CD4-positive, alpha-beta memory T cell (primary cell): ENCODE data around the gene RBM38. TPM values are rescaled to one million over a fixed set of nuclear protein-coding genes. Genes with fewer than 3 reads are reported as not detected.
A peak's percentile ranks its signal among the peaks of the same experiment; 100 is the strongest.
"Not testable (repeated sequence)": the region's sequence is repeated elsewhere in the genome, so short reads cannot be mapped to it uniquely, and the experiment has no call there.

Experiments
- CTCF ChIA-PET: fragments of 350-600 bp; sonication (Branson Sonifier 250); formaldehyde crosslinking; loops from one replicate; lab custom pipeline; 2021; ENCODE audit warnings: inconsistent platforms; ENCODE audit not compliant: partially characterized antibody; lab: Charles Lee
- POLR2A ChIA-PET: fragments of 350-600 bp; sonication (Branson Sonifier 250); formaldehyde crosslinking; loops from one replicate; lab custom pipeline; 2021; ENCODE audit not compliant: partially characterized antibody; lab: Charles Lee
- DNase-seq, 5 donors: peaks; one replicate each; pipeline versions ENCODE4 v3.0.0 to v3.0.0-alpha.2; 2020 to 2022; ENCODE audit warnings: mixed read lengths in 1 of 5
- H3K27ac ChIP-seq: one replicate; pipeline ENCODE4 v1.7.0; 2013; ENCODE audit warnings: low read depth, low read length
- H3K27me3 ChIP-seq: 2 replicates; pipeline ENCODE4 v1.7.0; 2013; ENCODE audit warnings: mild to moderate bottlenecking, low read length, moderate library complexity; ENCODE audit not compliant: insufficient read depth
- H3K36me3 ChIP-seq: 2 replicates; pipeline ENCODE4 v1.7.0; 2013; ENCODE audit warnings: mild to moderate bottlenecking, low read length, moderate library complexity; ENCODE audit not compliant: insufficient read depth
- H3K4me1 ChIP-seq: 2 replicates; pipeline ENCODE4 v1.7.0; 2013; ENCODE audit warnings: mild to moderate bottlenecking, low read length, moderate library complexity; ENCODE audit not compliant: insufficient read depth
- H3K4me3 ChIP-seq, 2 donors: one replicate each; pipeline ENCODE4 v1.7.0; 2013; ENCODE audit warnings: low read length in 2 of 2, mild to moderate bottlenecking in 1 of 2
- H3K9me3 ChIP-seq, 2 donors: one replicate each; pipeline ENCODE4 v1.7.0; 2013; ENCODE audit warnings: low read length in 2 of 2, control low read depth in 1 of 2; ENCODE audit not compliant: control insufficient read depth in 1 of 2
- H3K27ac Mint-ChIP-seq, 7 donors: one replicate each; pipeline ENCODE4 v1.8.0; 2020 to 2021; ENCODE audit warnings: mixed read lengths in 7 of 7, mild to moderate bottlenecking in 6 of 7, inconsistent platforms in 3 of 7, moderate library complexity in 3 of 7
- H3K27me3 Mint-ChIP-seq, 2 donors: one replicate each; pipeline ENCODE4 v1.8.0; 2020 to 2021; ENCODE audit warnings: mixed read lengths in 2 of 2
- H3K36me3 Mint-ChIP-seq, 2 donors: one replicate each; pipeline ENCODE4 v1.8.0; 2020 to 2021; ENCODE audit warnings: mixed read lengths in 2 of 2, inconsistent platforms in 1 of 2, mild to moderate bottlenecking in 1 of 2
- H3K4me1 Mint-ChIP-seq, 4 donors: one replicate each; pipeline ENCODE4 v1.8.0; 2020 to 2021; ENCODE audit warnings: mixed read lengths in 4 of 4, mild to moderate bottlenecking in 1 of 4
- H3K4me3 Mint-ChIP-seq, 8 donors: one replicate each; pipeline ENCODE4 v1.8.0; 2020 to 2021; ENCODE audit warnings: mixed read lengths in 8 of 8, mild to moderate bottlenecking in 7 of 8, moderate library complexity in 6 of 8, inconsistent platforms in 3 of 8
- H3K9me3 Mint-ChIP-seq, 8 donors: one replicate each; pipeline ENCODE4 v1.8.0; 2020 to 2021; ENCODE audit warnings: mixed read lengths in 8 of 8, mild to moderate bottlenecking in 5 of 8, inconsistent platforms in 3 of 8, moderate library complexity in 1 of 8
- intact Hi-C: fragments of 100-400 bp; cut with micrococcal nuclease; formaldehyde crosslinking; loops from one replicate; pipeline ENCODE4 v1.15.1; 2023
- polyA plus RNA-seq, 2 donors: library from polyadenylated mRNA; unstranded; fragments of 300-500 nt; fragmentation: Illumina TruSeq; gene quantifications; one replicate each; pipeline ENCODE4 v1.2.3, GENCODE V29; 2021
- total RNA-seq, 2 experiments: library from RNA; stranded (reverse); gene quantifications; one replicate each; pipeline ENCODE4 v1.2.3, GENCODE V29; 2021

Gene RBM38
- total and polyA plus RNA-seq, 4 experiments from 2014 or later, result 33.1 to 97.8 (median 77.8) TPM

DNA sequence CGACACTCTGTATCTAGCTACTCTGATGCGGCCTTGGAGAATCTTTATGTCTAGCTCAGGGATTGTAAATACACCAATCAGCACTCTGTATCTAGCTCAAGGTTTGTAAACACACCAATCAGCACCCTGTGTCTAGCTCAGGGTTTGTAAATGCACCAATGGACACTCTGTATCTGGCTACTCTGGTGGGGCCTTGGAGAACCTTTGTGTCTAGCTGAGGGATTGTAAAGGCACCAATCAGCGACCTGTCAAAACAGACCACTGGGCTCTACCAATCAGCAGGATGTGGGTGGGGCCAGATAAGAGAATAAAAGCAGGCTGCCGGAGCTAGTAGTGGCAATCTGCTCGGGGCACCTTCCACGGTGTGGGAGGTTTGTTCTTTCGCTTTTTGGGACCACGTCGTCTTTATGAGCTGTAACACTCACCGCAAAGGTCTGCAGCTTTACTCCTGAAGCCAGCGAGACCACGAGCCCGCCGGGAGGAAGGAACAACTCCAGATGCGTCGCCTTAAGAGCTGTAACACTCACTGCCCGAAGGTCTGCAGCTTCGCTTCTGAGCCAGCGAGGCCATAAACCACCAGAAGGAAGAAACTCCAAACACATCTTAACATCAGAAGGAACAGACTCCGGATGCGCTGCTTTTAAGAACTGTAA is 42.1 kb upstream of the RBM38 start:
- H3K36me3 ChIP-seq, H3K27me3 Mint-ChIP-seq, H3K4me3 ChIP-seq, H3K9me3 Mint-ChIP-seq, intact Hi-C loops, H3K9me3 ChIP-seq, H3K27me3 ChIP-seq, DNase-seq, H3K27ac ChIP-seq: not testable (repeated sequence)
- peak overlapping the region in 5 of 7 donors; percentile 30 to 87 (median 70) for H3K27ac Mint-ChIP-seq
- POLR2A ChIA-PET, result interaction anchor here (1.0 to 1.2 kb wide), 2 partner anchors 43 to 50 kb away, joined by 3 to 4 read pairs; no protein-coding TSS in a partner anchor
- peaks cover 12 to 20% of the 10 kb centered on the region in 2 donors for H3K36me3 Mint-ChIP-seq
- peaks cover 23% of the 10 kb centered on the region for H3K4me1 ChIP-seq
- CTCF ChIA-PET, result interaction anchor here (0.6 to 3.2 kb wide), 8 partner anchors 9 to 798 kb away, joined by 3 to 19 read pairs (median 4); no protein-coding TSS in a partner anchor
- peak overlapping the region in 6 of 8 donors; percentile 27 to 81 (median 57) for H3K4me3 Mint-ChIP-seq
- peaks cover 11 to 32% (median 23%) of the 10 kb centered on the region in 4 donors for H3K4me1 Mint-ChIP-seq

DNA sequence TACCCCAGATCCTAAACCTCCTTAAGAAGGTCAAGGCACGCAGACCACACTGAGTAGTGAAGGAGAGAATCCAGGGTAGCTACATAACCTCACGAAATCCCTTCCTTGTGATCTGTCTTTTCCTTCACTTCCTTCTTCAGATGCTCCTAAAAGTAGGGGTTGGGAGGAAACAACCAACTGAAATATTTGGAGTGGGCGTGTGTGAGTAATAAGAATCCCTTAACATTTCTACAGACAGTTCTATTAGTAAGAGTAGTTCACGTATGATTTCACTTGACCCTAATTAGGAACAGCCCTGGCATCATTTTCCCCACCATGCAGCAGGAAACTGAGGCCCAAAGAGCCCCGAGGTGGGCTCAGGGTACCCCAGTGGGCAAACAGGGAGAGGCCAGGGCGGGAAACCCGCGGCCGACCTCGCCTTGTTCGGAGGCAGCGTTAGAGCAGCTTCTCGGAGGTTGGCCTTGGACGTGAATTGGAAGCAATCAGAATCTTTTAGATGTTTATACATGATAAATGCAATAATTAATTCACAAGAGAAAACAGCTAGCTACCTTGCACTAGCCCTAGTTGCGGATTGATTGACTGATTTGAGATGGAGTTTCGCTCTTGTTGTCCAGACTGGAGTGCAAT is 41.0 kb upstream of the RBM38 start:
- no peaks in the 10 kb centered on the region for H3K9me3 ChIP-seq
- peaks cover 23% of the 10 kb centered on the region for H3K4me1 ChIP-seq
- intact Hi-C loops, result loop anchor here (2.0 to 5.0 kb wide), 2 partner anchors 43 to 883 kb away; partner anchors contain the start of gene RTF2
- peaks cover 0 to 3% of the 10 kb centered on the region in 2 donors for H3K27me3 Mint-ChIP-seq
- H3K27ac Mint-ChIP-seq, result peak overlapping the region; percentile 22 to 87 (median 81)
- H3K4me1 Mint-ChIP-seq, result peaks cover 11 to 36% (median 23%) of the 10 kb centered on the region in 4 donors
- peak in 2 of 5 donors; percentile 4 to 6 for DNase-seq
- H3K27ac ChIP-seq, result no peak overlapping the region
- peaks cover 20 to 30% of the 10 kb centered on the region in 2 donors for H3K36me3 Mint-ChIP-seq
- H3K36me3 ChIP-seq, result peaks cover 17% of the 10 kb centered on the region
- no peaks in the 10 kb centered on the region for H3K27me3 ChIP-seq
- CTCF ChIA-PET, result interaction anchor here (0.9 to 3.2 kb wide), 3 partner anchors 10 to 800 kb away, joined by 3 to 19 read pairs (median 7); no protein-coding TSS in a partner anchor
- POLR2A ChIA-PET, result interaction anchor here (0.6 to 1.2 kb wide), 3 partner anchors 42 to 83 kb away, joined by 3 to 4 read pairs (median 3); no protein-coding TSS in a partner anchor
- H3K9me3 Mint-ChIP-seq, result no peaks in the 10 kb centered on the region
- peak overlapping the region; percentile 42 to 78 (median 68) for H3K4me3 Mint-ChIP-seq
- H3K4me3 ChIP-seq, result no peak overlapping the region

DNA sequence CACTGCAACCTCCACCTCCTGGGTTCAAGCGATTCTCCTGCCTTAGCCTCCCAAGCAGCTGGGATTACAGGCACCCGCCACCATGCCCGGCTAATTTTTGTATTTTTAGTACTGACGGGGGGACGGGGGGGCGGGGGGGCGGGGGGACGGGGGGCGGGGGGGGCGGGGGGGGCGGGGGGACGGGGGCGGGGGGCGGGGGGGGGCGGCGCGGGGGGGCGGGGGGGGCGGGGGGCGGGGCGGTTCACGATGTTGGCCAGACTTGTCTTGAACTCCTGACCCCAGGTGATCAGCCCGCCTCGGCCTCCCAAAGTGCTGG is 40.5 kb upstream of the RBM38 start:
- H3K27me3 ChIP-seq, H3K9me3 Mint-ChIP-seq, H3K27me3 Mint-ChIP-seq, H3K9me3 ChIP-seq, POLR2A ChIA-PET, CTCF ChIA-PET: not testable (repeated sequence)
- DNase-seq, result peak in 1 of 5 donors; percentile 5
- Mint-ChIP-seq H3K36me3 (peaks cover 23 to 34% of the 10 kb centered on the region in 2 donors), H3K4me3 (peak overlapping the region; percentile 87 to 96 (median 92)), H3K4me1 (peaks cover 11 to 36% (median 23%) of the 10 kb centered on the region in 4 donors), H3K27ac (peak overlapping the region; percentile 73 to 95 (median 91))
- intact Hi-C loops, result loop anchor here (1.0 to 5.0 kb wide), 3 partner anchors 42 to 883 kb away; partner anchors contain the start of gene RTF2
- H3K27ac ChIP-seq, result peak overlapping the region; percentile 91
- H3K4me1 ChIP-seq, result peaks cover 23% of the 10 kb centered on the region
- H3K4me3 ChIP-seq, result peak overlapping the region; percentile 84 to 92
- H3K36me3 ChIP-seq, result peaks cover 17% of the 10 kb centered on the region

DNA sequence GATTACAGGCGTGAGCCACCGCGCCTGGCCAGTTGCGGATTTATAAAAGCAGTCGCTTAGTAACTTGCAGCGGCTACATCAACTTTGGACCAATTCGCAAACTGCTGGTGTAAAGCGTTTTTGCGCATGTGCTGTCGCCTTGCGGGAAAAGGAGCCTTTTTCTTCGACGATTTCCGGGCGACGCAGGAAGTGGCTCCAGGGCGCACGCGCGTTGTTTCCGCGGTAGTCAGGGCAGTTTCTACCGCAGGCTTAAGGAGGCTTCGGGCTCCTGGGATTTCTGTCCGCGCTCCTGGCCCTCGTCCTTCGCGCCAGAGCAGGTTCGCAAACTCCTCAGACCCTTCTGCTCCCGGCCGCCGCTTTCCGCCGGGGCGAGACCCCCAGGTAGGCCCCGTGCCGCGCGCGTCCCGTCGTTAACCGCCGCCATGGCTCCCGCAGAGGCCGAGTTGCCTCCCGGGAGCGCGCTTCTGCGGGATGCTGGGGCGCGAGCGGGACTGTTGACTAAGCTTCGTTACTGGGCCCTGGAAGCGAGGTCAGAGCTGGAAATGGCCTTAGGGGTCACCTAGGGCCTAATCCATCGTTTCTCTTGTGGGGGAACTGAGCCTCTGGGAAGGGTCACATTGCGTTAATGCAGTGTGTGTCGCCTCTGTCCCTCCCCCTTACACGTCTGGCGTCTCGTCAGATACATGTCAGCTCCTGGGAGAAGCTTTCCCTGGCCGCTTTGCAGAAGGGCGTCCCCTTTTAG is 40.0 kb upstream of the RBM38 start, which contains the start of gene RAE1:
Gene RAE1, plus strand, starts transcription at position 214 of the 742 bp plus-strand sequence. CDS start 2,784 bp downstream, outside the sequence.
- H3K27ac Mint-ChIP-seq, result peak within 1 kb of the TSS; percentile 87 to 95 (median 91)
- peaks cover 23% of the 10 kb centered on the region for H3K4me1 ChIP-seq
- H3K27ac ChIP-seq, result peak within 1 kb of the TSS; percentile 91
- H3K4me1 Mint-ChIP-seq, result peaks cover 11 to 36% (median 23%) of the 10 kb centered on the region in 4 donors
- H3K9me3 Mint-ChIP-seq, result no peaks in the 10 kb centered on the region
- DNase-seq, result peak; percentile 90 to 92 (median 91)
- H3K4me3 Mint-ChIP-seq, result peak within 1 kb of the TSS; percentile 87 to 96 (median 92)
- peak within 1 kb of the TSS; percentile 84 to 92 for H3K4me3 ChIP-seq
- peaks cover 28 to 38% of the 10 kb centered on the region in 2 donors for H3K36me3 Mint-ChIP-seq
- peaks cover 17% of the 10 kb centered on the region for H3K36me3 ChIP-seq
- intact Hi-C loops, result loop anchor here (1.0 to 5.0 kb wide), 3 partner anchors 42 to 884 kb away; partner anchors contain the start of gene RTF2
- POLR2A ChIA-PET, result interaction anchor here (1.4 kb wide), 1 partner anchor 47 kb away, joined by 3 read pairs; no protein-coding TSS in a partner anchor
- CTCF ChIA-PET, result no interaction called here
- no peaks in the 10 kb centered on the region for H3K27me3 ChIP-seq
- H3K27me3 Mint-ChIP-seq, result peaks cover 0 to 3% of the 10 kb centered on the region in 2 donors
- no peaks in the 10 kb centered on the region for H3K9me3 ChIP-seq

DNA sequence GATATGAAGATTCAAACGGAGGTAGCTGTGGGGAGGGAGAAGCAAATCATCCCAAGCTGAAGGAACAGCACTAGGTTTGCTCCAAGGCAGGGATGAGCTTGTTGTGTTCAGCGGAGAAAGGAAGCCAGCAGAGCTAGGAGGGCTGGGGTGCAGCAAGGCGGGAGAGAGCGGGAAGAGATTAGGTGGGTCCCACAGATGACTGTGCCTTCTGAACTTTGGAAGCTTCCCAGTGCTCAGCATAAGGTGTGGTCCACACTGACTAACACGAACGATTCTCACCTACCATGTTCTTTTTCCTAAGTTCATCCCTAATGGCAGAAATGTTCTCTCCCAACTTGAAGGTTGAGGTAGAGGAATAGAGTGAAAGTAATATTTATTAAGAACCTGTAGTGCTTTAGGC is 38.9 kb upstream of the RBM38 start:
- H3K4me3 Mint-ChIP-seq, result peak overlapping the region; percentile 42 to 96 (median 91)
- H3K4me3 ChIP-seq, result no peak overlapping the region
- H3K27me3 ChIP-seq, result no peaks in the 10 kb centered on the region
- peaks cover 17% of the 10 kb centered on the region for H3K36me3 ChIP-seq
- H3K27me3 Mint-ChIP-seq, result peaks cover 0 to 3% of the 10 kb centered on the region in 2 donors
- H3K4me1 Mint-ChIP-seq, result peaks cover 11 to 36% (median 23%) of the 10 kb centered on the region in 4 donors
- ChIA-PET CTCF (no interaction called here), POLR2A (interaction anchor here (1.1 to 1.4 kb wide), 2 partner anchors 40 to 46 kb away, joined by 3 read pairs; no protein-coding TSS in a partner anchor)
- intact Hi-C loops, result loop anchor here (5.0 kb wide), 1 partner anchor 885 kb away; the partner anchor contains the start of gene RTF2
- H3K9me3 ChIP-seq, result no peaks in the 10 kb centered on the region
- H3K27ac ChIP-seq, result no peak overlapping the region
- peak overlapping the region in 5 of 7 donors; percentile 19 to 91 (median 56) for H3K27ac Mint-ChIP-seq
- peaks cover 23% of the 10 kb centered on the region for H3K4me1 ChIP-seq
- DNase-seq, result no peak
- peaks cover 32 to 42% of the 10 kb centered on the region in 2 donors for H3K36me3 Mint-ChIP-seq
- H3K9me3 Mint-ChIP-seq, result no peaks in the 10 kb centered on the region

DNA sequence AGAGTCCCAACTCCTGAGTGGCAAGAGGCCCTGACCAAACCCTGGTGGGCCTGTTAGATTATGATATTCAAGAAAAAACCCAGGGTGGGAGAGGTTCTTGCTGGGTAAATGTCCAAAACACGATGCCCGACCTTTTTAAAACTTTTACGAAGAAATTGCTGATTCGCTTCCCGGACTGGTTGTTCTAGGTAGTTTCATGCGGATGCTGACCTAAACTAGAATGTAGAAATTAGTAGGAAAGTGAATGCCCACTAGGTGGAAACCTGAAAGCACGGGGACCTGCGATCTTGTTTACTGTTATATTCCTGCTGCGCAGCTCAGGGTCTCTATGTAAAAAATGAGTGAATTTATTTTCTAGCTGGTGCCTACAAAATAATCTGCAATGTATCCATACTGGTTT is 37.8 kb upstream of the RBM38 start:
- H3K27me3 Mint-ChIP-seq, result no peaks in the 10 kb centered on the region
- H3K4me1 Mint-ChIP-seq, result peaks cover 11 to 36% (median 23%) of the 10 kb centered on the region in 4 donors
- H3K27me3 ChIP-seq, result no peaks in the 10 kb centered on the region
- peaks cover 32 to 42% of the 10 kb centered on the region in 2 donors for H3K36me3 Mint-ChIP-seq
- no peaks in the 10 kb centered on the region for H3K9me3 ChIP-seq
- peaks cover 17% of the 10 kb centered on the region for H3K36me3 ChIP-seq
- peak overlapping the region in 3 of 7 donors; percentile 36 to 50 (median 40) for H3K27ac Mint-ChIP-seq
- ChIA-PET CTCF (no interaction called here), POLR2A (no interaction called here)
- H3K27ac ChIP-seq, result no peak overlapping the region
- peaks cover 23% of the 10 kb centered on the region for H3K4me1 ChIP-seq
- peak overlapping the region; percentile 12 to 64 (median 59) for H3K4me3 Mint-ChIP-seq
- no peak for DNase-seq
- H3K4me3 ChIP-seq, result no peak overlapping the region
- intact Hi-C loops, result loop anchor here (5.0 kb wide), 1 partner anchor 886 kb away; the partner anchor contains the start of gene RTF2
- H3K9me3 Mint-ChIP-seq, result no peaks in the 10 kb centered on the region
